ENCODE measurements around the gene RALGAPA1.

The RALGAPA1 gene

GRCh38 chr14:35557221-35557747 lies 251.8 kb downstream of the RALGAPA1 start:
- Histone ChIP-seq H2AFZ (ENCODE audit: low read length) (no peak overlapping the region), H4K20me1 (ENCODE audit: insufficient read depth, low read length) (no peaks in the 10 kb centered on the region), H3K4me3 (ENCODE audit: low read length) (no peak overlapping the region), H3K4me1 (ENCODE audit: low read length) (no peaks in the 10 kb centered on the region), H3K27me3 (replicated peaks; ENCODE audit: insufficient read depth, low read length) (no peaks in the 10 kb centered on the region), H3F3A (ENCODE audit: insufficient read depth, low read length) (no peaks in the 10 kb centered on the region), H3K79me2 (ENCODE audit: low read length) (no peaks in the 10 kb centered on the region), H3K27ac (ENCODE audit: low read length) (no peak overlapping the region), H3K36me3 (replicated peaks; ENCODE audit: insufficient read depth, low read length) (no peaks in the 10 kb centered on the region), H3K9ac (ENCODE audit: low read length) (no peak overlapping the region), H3K4me2 (ENCODE audit: low read depth, low read length) (no peak overlapping the region), H3K9me3 (replicated peaks; ENCODE audit: insufficient read depth, low read length) (no peaks in the 10 kb centered on the region), H3K9me2 (replicated peaks; ENCODE audit: insufficient read depth, low read length) (no peaks in the 10 kb centered on the region)
- TF ChIP-seq EZH2phosphoT487 (IDR thresholded peaks at IDR 0.05; ENCODE audit: low read length): no peak
- no peak for TF ChIP-seq CTCF (IDR thresholded peaks at IDR 0.05; ENCODE audit: low read length)
- TF ChIP-seq EZH2 (optimal IDR thresholded peaks at IDR 0.05; ENCODE audit: low read depth, low read length): no peak
- DNase-seq: no peak

DNA sequence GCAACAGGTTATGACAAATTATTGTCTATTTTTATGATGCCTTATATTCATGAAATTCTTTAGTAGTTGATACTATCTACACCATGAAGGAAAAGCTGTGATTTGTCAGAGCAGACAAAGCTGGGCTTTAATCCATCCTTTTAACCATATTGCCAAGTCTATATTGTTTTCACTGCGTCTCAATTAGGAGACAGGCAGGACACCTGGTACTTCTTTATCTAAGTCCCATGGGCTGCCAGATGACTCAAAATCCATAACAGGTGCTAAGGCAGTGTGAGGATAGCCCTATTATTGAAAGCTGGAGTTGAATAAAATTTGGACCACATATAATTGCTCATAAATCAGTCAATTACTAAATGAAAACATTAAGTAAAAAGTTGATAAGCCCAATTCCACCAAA lies 252.5 kb downstream of the RALGAPA1 start:
- Histone ChIP-seq H3K36me3 (replicated peaks; ENCODE audit: insufficient read depth, low read length) (no peaks in the 10 kb centered on the region), H4K20me1 (ENCODE audit: insufficient read depth, low read length) (no peaks in the 10 kb centered on the region), H3K9me2 (replicated peaks; ENCODE audit: insufficient read depth, low read length) (no peaks in the 10 kb centered on the region), H3K4me3 (ENCODE audit: low read length) (no peak overlapping the region), H3K9ac (ENCODE audit: low read length) (no peak overlapping the region), H3K27ac (ENCODE audit: low read length) (no peak overlapping the region), H3F3A (ENCODE audit: insufficient read depth, low read length) (no peaks in the 10 kb centered on the region), H2AFZ (ENCODE audit: low read length) (no peak overlapping the region), H3K27me3 (replicated peaks; ENCODE audit: insufficient read depth, low read length) (no peaks in the 10 kb centered on the region), H3K79me2 (ENCODE audit: low read length) (no peaks in the 10 kb centered on the region), H3K4me1 (ENCODE audit: low read length) (no peaks in the 10 kb centered on the region), H3K4me2 (ENCODE audit: low read depth, low read length) (no peak overlapping the region), H3K9me3 (replicated peaks; ENCODE audit: insufficient read depth, low read length) (no peaks in the 10 kb centered on the region)
- TF ChIP-seq CTCF (IDR thresholded peaks at IDR 0.05; ENCODE audit: low read length): no peak
- no peak for TF ChIP-seq EZH2 (optimal IDR thresholded peaks at IDR 0.05; ENCODE audit: low read depth, low read length)
- no peak for TF ChIP-seq EZH2phosphoT487 (IDR thresholded peaks at IDR 0.05; ENCODE audit: low read length)
- DNase-seq: no peak

DNA sequence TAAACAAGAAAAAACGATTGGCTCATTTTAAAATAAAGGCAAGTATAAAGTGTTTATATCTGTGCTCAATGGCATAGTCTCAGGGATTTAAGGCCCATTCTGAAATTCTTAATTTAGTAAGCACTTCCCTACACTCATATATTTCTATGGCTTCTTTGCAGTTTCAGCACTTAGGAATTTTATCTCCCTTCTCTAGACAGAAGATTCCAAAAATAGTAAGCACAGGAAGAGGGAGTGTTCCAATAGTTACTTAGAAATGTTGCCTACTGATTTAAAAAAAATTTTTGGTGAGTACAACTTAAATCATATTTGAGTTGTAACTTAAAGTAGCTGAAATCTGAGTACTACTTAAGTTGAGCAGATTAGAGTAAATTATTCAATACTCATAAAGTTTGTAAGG lies 255.3 kb downstream of the RALGAPA1 start:
- Histone ChIP-seq H3K4me2 (ENCODE audit: low read depth, low read length) (no peak overlapping the region), H3K27ac (ENCODE audit: low read length) (no peak overlapping the region), H2AFZ (ENCODE audit: low read length) (no peak overlapping the region), H3K9me2 (replicated peaks; ENCODE audit: insufficient read depth, low read length) (no peaks in the 10 kb centered on the region), H3F3A (ENCODE audit: insufficient read depth, low read length) (no peaks in the 10 kb centered on the region), H3K36me3 (replicated peaks; ENCODE audit: insufficient read depth, low read length) (no peaks in the 10 kb centered on the region), H3K4me1 (ENCODE audit: low read length) (no peaks in the 10 kb centered on the region), H4K20me1 (ENCODE audit: insufficient read depth, low read length) (no peaks in the 10 kb centered on the region), H3K4me3 (ENCODE audit: low read length) (no peak overlapping the region), H3K9ac (ENCODE audit: low read length) (no peak overlapping the region), H3K79me2 (ENCODE audit: low read length) (no peaks in the 10 kb centered on the region), H3K27me3 (replicated peaks; ENCODE audit: insufficient read depth, low read length) (no peaks in the 10 kb centered on the region), H3K9me3 (replicated peaks; ENCODE audit: insufficient read depth, low read length) (no peaks in the 10 kb centered on the region)
- TF ChIP-seq EZH2phosphoT487 (IDR thresholded peaks at IDR 0.05; ENCODE audit: low read length): no peak
- TF ChIP-seq CTCF (IDR thresholded peaks at IDR 0.05; ENCODE audit: low read length): no peak
- no peak for TF ChIP-seq EZH2 (optimal IDR thresholded peaks at IDR 0.05; ENCODE audit: low read depth, low read length)
- no peak for DNase-seq

All from MM.1S (cell line).